HG03520 (cell line): ENCODE measurements around the gene WBP11.
A peak's percentile ranks its signal among the peaks of the same experiment; 100 is the strongest.
"Not testable (repeated sequence)": the region's sequence is repeated elsewhere in the genome, so short reads cannot be mapped to it uniquely, and the experiment has no call there.

Source experiments
- ATAC-seq: cut with Tn5 transposase; IDR thresholded peaks from one replicate; pipeline ENCODE4 v1.9.1; 2021; ENCODE audit warnings: mild to moderate bottlenecking, moderate library complexity; ENCODE audit not compliant: unreplicated experiment

The WBP11 gene

GRCh38 chr12:14774074-14774905, 29.0 kb downstream of the WBP11 start:
- ATAC-seq: peak; percentile 48

- peak; percentile 1 for ATAC-seq
Measured at GRCh38 chr12:14773685-14774073, 29.6 kb downstream of the WBP11 start.

GRCh38 chr12:14772946-14773345, 30.3 kb downstream of the WBP11 start:
- no peak for ATAC-seq

- no peak for ATAC-seq
Measured at GRCh38 chr12:14771651-14772137, 31.6 kb downstream of the WBP11 start.

- ATAC-seq: peak; percentile 24
Measured at GRCh38 chr12:14770496-14771461, 32.5 kb downstream of the WBP11 start.

GRCh38 chr12:14769969-14770495, 33.2 kb downstream of the WBP11 start:
- peak; percentile 35 for ATAC-seq

- ATAC-seq: peak; percentile 0
Measured at GRCh38 chr12:14769466-14769968, 33.8 kb downstream of the WBP11 start.

- ATAC-seq: no peak
Measured at GRCh38 chr12:14768823-14769405, 34.4 kb downstream of the WBP11 start.

- ATAC-seq: no peak
Measured at GRCh38 chr12:14767617-14768016, 35.7 kb downstream of the WBP11 start.

GRCh38 chr12:14766649-14767215, 36.5 kb downstream of the WBP11 start:
- ATAC-seq: no peak

- ATAC-seq: not testable (repeated sequence)
Measured at GRCh38 chr12:14766020-14766419, 37.3 kb downstream of the WBP11 start.

- ATAC-seq: no peak
Measured at GRCh38 chr12:14765398-14765797, 37.9 kb downstream of the WBP11 start.

- ATAC-seq: not testable (repeated sequence)
Measured at GRCh38 chr12:14759711-14760280, 43.5 kb downstream of the WBP11 start.

- ATAC-seq: no peak
Measured at GRCh38 chr12:14756334-14757143, 46.7 kb downstream of the WBP11 start.

- no peak for ATAC-seq
Measured at GRCh38 chr12:14751986-14752385, 51.3 kb downstream of the WBP11 start.

GRCh38 chr12:14743061-14743460, 60.2 kb downstream of the WBP11 start:
- no peak for ATAC-seq

- no peak for ATAC-seq
Measured at GRCh38 chr12:14741942-14742341, 61.3 kb downstream of the WBP11 start.

GRCh38 chr12:14741153-14741552, 62.1 kb downstream of the WBP11 start:
- ATAC-seq: no peak

- not testable (repeated sequence) for ATAC-seq
Measured at GRCh38 chr12:14736441-14736840, 66.8 kb downstream of the WBP11 start.
